T-helper 22 cell (primary cell): Measurements from ENCODE around the gene ARVCF.
A peak's percentile ranks its signal among the peaks of the same experiment; 100 is the strongest.

ENCODE experiments used
- DNase-seq: peaks from one replicate; pipeline ENCODE4 v3.0.0-alpha.2; 2020; ENCODE audit warnings: low read depth

Gene ARVCF

DNA sequence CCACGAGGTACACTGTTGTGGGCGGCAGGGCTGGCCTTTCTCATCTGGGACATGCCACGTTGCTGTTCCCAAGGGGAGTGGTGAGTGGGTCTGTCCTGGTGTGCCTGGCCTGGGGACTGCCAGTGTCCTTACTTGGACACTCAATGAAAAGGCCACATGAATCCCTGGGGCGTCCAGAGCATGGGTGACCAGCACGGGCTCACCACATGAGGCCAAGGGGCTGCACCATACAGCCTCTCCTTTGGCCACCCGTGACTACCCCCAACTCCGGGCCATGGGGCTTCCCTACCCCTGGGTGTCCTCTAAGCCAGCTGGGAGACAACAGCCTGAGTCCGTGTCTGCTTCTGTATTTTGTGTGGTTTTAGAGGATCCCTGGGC is 54.8 kb downstream of the ARVCF start:
- DNase-seq = no peak

DNA sequence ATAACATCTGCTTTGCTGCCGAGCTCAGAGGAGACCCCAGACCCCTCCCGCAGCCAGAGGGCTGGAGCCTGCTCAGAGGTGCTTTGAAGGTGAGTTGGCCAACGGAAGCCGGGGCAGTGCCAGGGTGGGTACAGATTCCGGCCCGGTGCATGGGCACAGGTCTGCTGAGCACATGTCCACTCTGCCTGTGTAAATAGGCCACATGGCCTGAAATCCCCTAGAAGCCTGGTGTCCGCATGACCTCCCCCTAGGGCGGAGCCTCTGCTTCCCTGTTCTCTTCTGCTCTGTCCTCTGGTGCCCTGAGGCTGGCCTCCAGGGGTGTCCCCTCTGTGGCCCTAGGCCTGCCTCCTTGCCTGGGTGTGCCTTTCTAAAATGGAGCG is 55.4 kb downstream of the ARVCF start:
- no peak for DNase-seq

DNA sequence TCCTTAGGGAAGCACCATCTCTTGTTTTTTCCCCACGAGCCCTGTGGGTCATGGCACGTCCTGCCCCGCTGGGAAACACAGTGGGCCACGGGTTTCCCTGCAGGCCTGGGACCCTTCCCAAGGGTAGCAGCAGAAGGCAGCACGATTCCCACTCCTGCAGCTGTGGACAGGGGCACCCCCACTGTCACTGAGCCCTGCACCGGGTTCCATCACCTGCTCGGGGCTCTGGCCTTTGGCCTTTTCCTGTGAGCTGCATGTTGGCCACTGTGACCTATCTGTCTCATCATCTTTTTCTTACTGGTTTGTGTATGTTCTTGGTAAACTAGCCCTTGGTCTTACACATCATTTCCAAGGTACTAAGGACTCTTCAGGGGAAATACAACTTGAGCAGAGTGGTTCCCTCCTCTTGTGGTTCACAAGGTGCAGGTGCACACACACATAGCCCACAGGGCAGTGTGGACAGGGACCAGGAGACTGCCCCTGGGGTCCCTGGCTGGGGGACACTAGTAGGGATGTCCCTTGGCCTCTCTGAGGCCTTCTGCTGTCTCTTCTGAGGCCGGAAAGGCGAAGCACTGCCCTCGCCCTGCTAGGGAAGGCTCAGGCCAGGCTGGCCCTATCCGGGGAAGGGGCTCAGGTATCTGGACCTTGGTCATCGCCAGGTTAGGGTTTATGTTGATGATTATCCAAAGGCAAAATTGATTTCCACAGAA is 56.0 kb downstream of the ARVCF start:
- no peak for DNase-seq

DNA sequence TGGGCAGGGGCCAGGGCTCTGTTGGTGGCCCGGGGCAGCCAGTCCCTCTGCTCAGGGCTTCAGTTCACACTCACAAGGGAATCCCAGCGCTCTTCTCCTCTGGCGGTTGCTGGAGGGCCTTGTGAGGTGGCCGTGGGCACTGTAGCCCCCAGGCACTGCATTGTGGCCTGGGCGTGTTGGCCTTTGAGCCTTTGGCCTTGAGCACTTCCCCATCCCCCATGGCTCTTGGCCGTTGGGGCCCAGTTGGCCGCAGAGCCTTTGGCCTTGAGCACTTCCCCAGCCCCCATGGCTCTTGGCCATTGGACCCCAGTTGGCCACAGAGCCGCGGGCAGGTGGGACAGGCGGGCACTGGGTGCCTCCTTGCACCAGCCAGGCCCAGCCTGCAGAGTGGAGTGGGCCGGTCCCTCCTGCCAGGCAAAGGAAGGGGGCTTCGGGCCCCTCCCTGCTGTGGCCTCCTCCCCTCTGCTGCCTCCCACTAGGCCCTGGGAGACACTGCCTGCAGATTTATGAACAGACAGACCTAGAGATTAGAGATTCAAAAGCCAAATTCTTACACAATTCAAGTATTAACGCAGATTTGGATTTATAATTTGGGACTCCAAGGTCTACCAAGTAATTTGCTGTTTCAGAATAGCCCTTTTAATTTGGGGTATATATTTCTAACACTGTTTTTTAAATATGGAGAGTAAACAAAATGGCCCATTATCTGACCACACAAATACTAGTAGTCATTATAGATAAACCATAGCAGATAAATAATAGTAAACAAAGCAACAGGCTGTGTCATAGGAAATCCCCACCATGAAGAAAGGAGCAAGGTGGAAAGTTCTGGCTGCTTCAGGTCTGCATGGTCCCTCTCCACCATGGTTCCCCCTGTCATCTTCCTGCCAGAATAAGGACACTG is 56.8 kb downstream of the ARVCF start:
- DNase-seq = no peak

DNA sequence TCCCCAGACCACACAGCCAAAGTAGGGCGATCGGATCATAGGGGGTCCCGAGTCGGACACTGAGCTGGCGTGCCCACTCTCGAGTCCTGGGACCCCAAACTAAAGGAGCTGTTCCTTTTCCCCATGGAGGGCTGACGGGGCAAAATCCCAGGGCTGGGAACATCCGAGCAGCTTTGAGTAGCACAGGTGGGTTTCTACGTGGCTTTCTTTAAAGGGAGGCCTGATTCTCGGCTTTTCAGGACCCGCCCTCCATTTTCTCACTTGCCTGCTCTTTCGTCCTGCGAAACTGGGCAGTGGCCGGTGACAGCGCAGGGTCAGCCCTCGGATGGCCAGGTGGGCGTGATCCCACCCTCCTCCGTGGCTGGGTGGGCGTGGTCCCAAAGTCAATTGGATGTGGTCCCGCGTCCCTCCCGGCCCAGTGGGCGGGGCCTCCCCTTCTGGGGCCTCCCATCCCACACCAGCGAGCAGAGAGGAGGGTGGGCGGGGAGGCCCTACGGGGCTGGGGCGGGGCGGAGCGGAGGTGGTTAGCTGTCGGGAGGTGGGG is 57.5 kb downstream of the ARVCF start:
- DNase-seq = no peak

DNA sequence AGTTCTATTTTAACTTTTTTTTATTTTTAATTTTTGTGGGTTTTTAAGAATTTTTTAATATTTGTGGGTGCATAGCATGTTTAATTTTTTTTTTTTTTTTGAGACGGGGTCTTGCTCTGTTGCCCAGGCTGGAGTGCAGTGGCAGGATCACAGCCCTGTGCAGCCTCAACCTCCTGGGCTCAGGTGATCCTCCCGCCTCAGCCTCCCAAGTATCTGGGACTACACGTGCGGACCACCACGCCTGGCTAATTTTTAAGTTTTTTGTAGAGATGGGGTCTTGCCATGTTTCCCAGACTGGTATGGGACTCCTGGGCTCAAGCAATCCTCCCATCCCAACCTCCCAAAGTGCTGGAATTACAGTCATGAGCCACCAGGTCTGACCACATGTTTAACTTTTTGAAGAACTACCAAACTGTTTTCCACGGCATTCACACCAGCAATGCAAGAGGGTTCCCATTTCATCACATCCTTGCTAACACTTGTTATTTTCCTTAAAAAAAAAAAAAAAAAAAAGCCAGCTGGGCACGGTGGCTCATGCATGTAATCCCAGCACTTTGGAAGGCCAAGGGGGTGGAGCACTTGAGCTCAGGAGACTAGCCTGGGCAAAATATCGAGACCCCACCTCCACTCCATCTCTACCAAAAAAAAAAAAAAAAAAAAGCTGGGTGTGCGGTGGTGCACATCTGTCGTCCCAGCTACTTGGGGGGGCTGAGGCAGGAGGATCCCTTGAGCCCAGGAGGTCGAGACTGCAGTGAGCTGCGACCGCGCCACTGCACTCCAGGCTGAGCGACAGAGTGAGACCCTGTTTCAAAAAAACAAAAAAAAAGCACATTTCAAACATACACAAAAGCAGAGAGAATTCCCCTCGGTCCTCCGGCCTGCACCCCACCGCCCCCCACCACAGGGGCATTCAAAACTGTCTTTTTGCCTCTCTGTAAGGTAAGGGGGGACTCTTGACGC is 58.3 kb downstream of the ARVCF start:
- DNase-seq = no peak

DNA sequence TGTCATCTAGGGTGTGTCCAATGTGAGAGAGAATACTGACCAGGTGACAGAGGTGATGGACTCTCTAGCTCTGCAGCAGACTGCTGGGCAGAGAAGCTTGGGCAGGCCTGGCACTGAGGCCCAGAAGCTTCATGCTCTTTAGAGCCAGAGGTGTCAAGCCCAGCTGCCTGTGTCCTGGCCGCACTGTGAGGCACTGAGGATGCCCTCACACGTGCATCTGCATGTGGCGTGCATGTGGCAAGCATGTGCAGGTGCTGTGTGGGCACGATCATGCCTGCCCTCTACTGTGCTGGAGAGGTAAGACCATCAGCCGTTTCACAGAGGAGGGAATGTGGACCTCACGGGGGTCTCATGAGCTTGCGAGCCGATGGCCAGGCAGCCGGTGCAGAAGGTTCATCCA is 59.2 kb downstream of the ARVCF start:
- DNase-seq = no peak

DNA sequence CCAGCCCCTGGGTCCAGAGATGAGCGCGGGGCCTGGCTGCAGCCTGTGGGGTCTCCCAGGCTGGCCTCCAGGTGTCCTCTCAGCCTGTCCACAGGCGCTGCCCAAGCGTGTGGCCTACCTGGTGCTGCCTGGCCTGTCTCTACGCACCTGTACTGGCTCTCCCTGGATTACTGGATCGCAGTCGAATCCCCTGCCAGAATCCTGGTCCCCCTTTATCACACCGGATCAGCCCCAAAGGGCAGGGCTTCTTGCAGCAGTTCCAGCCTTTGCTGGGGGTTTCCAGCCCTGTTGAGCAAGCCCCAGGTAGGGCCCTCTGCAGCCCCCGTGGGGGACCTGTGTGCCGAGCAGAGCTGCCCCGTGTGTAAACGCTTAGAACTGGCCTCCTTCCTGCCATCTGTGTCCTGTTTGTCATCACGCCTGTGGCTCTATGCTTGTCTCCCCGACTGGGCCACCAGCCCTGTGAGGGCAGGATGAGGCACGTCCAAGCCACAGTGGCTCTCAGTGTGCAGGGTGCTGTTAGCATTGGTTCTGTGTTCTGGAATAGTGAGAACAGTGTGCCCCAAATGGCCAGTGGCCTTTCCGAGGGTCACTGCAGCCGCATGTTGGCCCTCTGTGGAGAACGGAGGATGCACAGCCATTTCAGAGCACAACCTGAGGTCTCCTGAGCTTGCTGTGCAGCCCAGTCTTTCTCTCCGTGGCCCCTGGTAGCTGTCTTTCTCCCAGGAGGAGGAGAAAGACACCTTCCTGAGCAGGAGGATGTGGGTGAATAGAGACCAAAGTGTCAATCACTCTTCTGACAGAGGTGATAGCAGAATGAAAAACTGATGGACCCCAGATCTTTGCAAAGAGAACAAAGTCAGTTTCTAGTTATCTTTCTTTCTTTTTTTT is 61.1 kb downstream of the ARVCF start:
- DNase-seq = no peak

DNA sequence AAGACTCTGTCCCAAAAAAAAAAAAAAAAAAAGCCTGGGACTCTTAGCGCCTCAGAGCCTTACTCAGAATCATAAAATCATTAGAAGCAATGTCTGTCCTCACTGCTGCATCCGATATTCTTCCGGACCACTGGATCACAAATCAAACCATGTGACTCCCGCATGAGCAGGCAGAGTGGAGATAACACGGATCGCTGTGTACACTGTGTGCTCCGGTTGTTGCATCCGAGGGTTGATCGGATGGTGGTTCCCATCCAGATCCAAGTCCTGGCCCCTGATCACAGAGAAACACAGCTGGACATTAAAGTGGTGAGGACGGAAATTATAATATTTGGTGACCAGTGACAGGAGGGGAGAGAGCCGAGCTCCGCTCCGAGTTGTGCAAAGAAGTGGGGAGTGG is 65.3 kb downstream of the ARVCF start:
- no peak for DNase-seq

DNA sequence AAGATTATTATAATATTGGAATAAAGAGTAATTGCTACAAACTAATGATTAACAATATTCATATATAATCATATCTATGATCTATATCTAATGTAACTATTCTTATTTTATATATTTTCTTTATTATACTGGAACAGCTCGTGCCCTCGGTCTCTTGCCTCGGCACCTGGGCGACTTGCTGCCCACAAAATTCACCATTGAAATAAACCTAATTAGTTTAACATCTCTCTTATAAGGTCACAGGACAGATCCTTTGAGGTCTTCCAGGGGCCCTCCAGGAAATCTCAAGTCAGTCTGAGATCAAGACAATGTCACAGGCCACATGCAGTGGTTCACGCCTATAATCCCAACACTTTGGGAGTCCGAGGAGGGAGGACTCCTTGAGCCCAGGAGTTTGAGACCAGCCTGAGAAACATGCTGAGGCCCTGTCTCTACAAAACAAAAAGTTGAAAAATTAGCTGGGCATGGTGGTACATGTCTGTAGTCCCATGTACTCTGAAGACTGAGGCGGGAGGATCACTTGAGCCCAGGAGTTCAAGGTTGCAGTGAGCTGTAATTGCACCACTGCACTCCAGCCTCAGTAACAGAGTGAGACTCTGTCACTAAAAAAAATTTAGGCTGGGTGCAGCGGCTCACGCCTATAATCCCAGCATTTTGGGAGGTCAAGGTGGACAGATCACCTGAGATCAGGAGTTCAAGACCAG is 68.4 kb downstream of the ARVCF start:
- DNase-seq = no peak

DNA sequence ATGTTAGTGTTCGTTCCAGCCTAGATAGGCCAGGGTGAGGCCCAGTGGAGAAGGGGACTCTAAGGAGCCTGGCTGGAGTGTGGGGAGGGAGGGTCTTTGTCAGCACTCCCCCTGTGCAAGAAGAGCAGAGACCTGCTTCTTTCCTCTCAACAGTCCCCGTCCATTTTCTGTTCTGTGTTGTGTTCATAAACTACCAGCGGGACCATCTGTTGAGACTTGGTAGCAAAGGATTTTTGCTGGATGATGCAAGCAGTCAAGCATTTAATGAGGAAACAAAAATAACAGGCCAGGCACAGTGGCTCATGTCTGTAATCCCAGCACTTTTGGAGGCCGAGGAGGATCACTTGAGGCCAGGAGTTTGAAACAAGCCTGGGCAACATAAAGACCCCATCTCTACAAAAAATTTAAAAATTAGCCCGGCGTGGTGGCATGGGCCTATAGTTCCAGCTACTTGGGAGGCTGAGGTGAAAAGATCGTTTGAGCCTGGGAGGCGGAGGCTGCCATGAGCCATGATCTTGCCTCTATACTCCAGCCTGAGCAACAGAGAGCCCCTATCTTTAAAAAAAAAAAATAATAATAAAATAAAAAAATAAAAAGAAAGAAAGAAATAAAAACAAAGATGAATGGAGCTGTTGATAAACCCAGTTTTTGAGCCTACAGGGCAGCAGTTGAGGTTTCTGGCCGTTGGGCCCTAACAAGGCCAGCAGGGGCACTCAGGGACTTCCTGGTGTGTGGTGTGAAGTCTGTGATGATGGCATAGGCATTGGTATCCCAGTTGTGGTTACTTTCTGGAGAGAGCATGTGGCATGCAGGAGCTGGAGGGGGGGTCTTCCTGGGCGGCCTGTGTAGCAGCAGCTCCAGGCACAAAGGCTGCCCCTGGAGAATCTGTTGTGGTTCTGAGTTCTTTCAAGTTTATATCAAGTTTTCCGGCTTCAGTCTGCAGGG is 73.3 kb downstream of the ARVCF start:
- DNase-seq = no peak

DNA sequence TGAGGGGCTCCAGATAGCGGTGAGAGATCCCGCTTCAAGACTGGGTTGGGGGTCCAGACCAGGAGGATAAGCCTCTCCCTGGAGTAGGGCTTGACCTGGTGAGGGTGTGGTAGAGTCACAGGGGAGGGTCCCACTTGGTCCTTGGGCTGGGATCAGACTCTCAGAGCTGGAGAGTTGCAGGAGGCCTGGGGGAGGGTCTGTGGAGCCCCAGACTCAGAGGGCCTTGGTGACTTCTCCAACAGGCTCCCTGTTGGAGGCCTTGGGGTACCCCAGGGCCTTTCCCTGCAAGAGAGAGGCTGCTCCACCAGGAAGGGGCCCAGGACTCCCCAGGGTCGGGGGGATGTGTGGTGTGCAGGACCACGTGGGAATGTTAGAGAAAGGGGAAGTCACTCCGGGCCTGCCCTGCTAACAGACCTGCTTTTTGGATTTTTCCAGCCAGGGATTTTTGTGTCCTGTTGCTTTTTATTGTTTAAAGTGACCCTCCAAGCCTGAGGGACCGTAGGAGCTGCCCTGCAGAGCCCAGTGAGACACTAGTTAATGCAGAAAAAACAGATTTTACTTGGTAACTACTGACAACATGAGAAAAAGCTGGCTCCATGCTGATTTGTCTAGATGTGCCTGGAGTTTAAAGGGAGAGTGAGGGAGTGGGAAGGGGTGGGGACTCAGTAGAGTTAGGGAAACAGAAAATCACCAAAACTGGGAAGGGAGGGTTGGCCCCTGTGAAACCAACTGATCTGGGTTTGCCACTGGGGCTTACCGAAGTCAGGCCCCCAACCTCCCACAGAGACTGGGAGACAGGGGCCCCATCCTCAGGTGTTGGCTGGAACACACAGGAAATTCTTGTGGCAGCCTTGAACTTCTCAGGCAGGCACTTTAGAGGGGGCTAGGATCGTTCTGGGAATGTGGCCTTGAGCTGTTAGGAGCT is 74.2 kb downstream of the ARVCF start:
- DNase-seq = no peak

DNA sequence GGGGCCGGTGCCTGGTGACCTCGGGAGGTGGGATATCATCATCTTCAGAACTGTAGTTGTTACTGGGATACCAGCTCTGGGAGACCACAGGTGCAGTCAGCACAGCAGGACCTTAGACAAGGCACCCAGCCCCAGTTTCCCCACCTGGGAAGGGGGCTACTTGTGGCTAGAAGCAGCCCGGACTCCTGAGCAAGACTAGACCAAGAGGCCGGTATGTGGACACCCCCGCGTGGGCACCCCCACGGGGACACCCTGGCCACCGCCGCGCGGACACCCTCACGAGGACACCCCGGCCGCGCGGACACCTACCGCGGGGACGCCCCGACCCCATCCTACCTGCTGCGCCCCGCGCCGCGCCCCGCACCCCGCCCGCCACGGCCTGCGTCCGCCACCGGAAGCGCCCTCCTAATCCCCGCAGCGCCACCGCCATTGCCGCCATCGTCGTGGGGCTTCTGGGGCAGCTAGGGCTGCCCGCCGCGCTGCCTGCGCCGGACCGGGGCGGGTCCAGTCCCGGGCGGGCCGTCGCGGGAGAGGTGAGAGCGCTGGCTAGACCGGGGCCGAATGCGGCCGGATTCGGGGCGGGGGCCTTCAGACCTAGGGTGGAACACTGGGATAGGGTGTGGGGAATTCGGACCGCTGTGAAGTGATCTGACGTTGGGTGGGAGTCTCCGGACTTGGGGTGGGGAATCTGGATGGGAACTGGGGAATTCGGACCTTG is 75.1 kb downstream of the ARVCF start, which contains the start of the genes COMT and TXNRD2:
Gene COMT (plus strand): TSS at position 408 of the 718 bp plus-strand sequence. CDS start 20,755 bp downstream, outside the sequence.
Gene TXNRD2 (minus strand): TSS at position 454 of the 718 bp plus-strand sequence. CDS start 15 bp downstream, at position 439.
- DNase-seq = peak; percentile 37

DNA sequence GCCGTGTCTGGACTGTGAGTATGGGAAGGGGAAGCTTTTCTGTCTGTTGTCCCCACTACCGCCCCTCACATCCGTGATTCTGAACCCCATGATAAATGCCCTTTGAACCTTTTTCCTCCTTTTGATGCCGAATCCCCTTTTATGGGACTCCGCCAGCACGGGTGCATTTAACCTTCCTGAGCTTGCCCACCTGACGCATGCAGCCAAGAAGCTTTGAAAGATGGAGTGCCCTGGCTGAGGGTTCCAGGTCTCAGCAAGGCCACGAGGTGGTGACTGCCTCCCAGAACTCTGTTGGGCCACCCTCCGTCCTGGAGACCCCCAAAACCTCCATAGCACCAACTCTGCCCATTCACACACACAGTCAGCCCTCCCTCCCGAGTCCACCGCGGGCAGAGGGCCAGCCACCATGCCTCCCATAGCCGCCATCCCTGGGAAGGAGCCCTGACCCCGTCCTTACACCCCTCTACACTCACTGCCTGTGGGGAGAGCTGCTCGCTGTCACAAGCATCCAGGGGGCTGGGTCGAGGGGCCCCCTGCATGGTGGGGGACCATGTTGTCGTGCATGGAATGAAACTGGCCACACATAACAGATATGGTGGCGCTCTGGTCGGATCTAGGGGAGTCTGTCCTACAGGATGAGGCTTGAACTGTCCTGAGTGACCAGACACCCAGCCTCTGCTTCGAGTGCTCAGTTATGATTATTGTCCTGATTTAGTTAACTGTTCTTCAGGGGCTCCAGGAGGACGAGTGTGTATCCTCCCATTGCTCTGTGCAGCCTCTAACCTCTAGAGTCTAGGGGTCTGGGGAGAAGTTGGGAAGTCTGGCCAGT is 75.9 kb downstream of the ARVCF start:
- DNase-seq = no peak

DNA sequence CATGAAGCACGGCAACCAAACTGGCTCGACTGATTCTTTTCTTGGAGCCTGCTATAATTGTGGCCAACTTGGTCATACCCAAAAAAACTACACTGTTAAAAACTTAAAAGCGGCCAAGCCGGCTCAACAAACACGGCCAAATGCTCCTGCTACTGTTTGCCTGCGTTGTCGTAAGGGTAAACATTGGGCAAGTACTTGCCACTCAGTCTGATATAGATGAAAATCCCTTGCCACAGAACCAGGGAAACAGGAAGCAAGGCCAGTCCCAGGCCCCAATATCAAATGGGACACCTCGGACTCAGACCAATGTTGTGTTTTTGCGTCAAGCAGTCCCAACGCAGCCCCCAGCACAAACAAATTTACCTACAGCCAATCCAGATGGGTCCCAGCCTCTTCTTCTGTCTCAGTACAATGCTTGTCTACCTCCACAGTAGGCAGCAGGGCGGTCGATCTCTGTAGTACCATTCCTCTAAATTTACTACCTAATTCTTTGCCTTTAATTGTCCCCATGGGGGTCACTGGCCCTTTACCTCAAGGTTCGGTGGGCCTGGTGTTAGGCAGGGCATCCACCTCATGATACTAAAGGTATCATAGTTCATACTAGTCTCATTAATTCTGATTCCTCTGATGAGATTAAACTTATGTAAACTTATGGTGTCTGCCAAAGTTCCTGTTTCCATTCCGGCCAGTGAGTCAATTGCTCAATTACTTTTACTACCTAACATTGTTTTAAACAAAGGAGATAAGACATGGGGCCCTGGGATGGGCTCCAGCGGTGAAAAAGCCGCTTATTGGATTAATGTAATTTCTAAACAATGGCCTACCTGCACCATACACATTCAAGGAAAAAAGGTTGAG is 78.8 kb downstream of the ARVCF start:
- no peak for DNase-seq
